Right lobe of liver (tissue), 4 donors: ENCODE data around the gene DCDC1.

Source experiments
- CTCF ChIP-seq, 4 donors: fragments of 200-600 bp in 3 of 4; fragments of 450-650 bp in 1 of 4; IDR thresholded peaks; one replicate each; pipeline versions ENCODE4 v1.5.1 to v1.8.0; 2016 to 2022; ENCODE audit warnings: antibody characterized with exemption in 4 of 4, mild to moderate bottlenecking in 2 of 4
- POLR2A ChIP-seq: fragments of 450-650 bp; IDR thresholded peaks from one replicate; pipeline ENCODE4 v1.6.1; 2017; ENCODE audit warnings: antibody characterized with exemption, mild to moderate bottlenecking
- donor health status: DM: no; HTN: no; CAD: no.
- donor health status: DM: no; HTN: no; CAD: no.
- donor health status: DM: no; HTN: yes; CAD: no.

DNA sequence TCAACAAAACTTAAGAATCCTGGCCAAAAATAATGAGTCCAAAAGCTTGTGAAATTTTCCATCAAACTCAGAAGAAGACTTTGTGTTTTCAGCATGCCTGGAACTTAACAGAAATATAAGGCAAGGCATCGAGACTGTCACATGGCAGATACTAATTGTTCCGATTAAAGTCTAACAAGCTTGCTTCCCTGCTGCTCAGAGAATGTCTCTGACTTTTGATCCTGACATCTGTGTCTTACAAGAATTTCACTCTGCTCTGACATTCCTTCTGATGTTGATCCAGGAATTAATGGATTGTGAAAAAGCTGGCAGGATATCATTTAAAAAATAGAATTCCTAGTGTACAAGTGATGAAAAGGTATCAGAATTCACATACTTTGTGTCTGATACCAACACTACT is 170.2 kb downstream of the DCDC1 start:
- no peak for TF ChIP-seq CTCF (IDR thresholded peaks at IDR 0.05)
- TF ChIP-seq POLR2A = no peak
